Mucosa of gallbladder (tissue), 1 donor: Measurements from ENCODE around the gene SNCB. TPM values are rescaled to one million over a fixed set of nuclear protein-coding genes. Genes with fewer than 3 reads are reported as not detected.

Experiments used
- DNase-seq: peaks from one replicate; pipeline ENCODE4 v3.0.0-alpha.2; 2020; ENCODE audit warnings: low spot score
- total RNA-seq: library from RNA; stranded (reverse); gene quantifications from one replicate; pipeline ENCODE4 v1.2.1, GENCODE V29; 2021
- donor health status: DM: no; HTN: no; CAD: no.

The SNCB gene
- total RNA-seq, result 0.14 TPM

DNA sequence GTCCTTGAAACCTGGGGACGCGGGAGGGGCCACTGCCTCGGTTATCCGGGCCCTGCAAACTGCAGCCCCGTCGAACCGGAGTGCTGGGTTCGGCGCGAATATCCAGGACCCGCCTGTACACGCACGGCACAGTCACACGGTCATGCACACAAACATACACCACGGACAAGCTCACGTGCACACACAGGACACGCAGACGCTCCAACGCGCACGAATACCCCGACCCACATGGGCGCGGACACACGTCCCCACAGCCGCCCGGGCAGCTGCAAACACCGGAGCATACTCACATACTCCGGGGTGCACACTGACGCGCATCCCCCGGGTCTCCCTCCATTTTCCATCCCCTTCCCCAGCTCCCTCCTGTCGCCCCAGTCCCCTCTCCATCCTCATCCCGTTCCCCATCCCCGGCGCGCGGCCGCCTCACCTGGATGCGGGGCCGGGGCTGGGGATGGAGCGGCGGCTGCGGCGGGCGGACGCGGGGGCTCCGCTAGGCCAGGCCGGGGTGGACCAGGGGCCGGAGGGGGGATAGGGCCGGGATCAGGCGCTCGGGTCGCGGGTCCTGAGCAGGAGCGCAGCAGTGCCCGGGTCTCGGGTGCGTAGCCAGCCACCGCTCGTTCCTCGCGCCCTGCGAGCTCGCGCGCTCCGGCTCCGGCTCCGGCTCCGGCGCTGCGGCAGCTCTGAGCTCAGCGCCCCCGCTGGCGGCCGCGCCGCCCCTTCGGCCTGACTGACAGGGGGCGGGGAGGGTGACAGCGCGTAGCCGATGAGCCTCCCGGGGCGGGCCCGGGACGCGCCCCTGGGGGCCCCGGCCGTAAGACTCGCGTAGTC is at the start of gene SNCB, which contains the start of gene EIF4E1B:
Gene SNCB, minus strand, starts transcription at position 682 of the 828 bp plus-strand sequence. CDS start 880 bp downstream, outside the sequence.
Gene EIF4E1B, plus strand, starts transcription at position 823 of the 828 bp plus-strand sequence. CDS start 12,113 bp downstream, outside the sequence.
- no peak for DNase-seq

GRCh38 chr5:176679365-176680225 is 49.3 kb upstream of the SNCB start:
- DNase-seq, result no peak

DNA sequence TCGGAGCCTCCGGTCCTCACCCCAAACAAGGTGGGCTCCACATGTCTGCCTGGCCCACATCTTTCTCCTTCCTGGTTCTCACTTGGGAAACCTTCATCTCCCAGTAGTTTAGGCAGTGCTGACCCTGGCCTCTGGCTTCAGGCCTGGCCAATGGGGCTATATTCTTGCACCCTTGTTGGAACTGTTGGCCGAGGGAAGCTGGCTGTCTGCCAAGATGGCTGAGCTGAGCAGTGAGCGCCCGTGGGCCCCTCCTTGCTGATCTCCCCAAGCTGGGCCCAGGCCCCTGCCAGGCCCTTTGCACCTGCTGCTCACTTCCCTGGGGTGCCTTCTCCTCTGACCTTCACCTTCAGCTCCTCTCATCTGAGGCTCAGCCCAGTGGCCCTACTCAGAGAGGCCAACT is 48.2 kb upstream of the SNCB start:
- no peak for DNase-seq

- DNase-seq, result no peak
These were observed 47.0 kb upstream of the SNCB start for GRCh38 chr5:176677209-176677939.

DNA sequence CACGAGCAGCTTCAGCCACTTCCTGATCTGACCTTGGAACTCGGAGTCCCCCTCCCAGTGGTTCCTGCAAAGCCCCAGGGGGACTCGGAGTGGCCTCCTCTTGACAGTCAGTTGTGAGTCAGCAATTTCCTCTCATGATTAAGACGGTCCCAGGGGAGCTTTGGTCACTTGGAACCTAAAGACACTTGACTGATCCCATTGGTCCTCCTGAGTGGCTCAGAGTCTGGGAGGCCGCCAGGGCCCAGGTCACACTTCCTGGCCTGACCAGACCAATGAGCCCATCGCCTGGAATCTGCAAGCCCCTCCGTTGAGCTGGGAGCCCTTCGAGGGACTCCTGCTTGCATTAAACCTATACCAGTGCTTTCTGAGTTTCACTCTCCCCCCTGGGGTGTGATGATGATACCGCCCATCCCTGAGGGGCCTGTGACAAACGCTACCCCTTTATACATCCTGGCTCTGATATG is 46.1 kb upstream of the SNCB start:
- no peak for DNase-seq

GRCh38 chr5:176675676-176676360 is 45.5 kb upstream of the SNCB start:
- no peak for DNase-seq

DNA sequence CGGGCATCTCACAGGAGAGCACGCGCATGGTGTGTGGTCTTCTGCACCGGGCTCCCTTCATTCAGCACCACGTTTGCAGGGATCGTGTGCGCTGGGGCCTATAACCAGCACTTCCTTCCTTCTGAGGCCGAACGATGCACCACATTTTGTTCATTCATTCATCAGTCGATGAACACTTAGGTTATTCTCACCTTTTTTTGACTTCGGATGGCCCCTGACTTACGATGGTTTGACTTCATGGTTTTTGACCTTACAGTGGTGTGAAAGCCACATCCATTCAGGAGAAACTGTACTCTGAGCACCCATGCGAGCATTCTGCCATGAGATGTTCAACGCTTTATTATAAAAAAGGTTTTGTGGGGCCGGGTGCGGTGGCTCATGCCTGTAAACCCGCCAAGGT is 44.5 kb upstream of the SNCB start:
- DNase-seq, result no peak

- DNase-seq, result no peak
These were observed 43.6 kb upstream of the SNCB start for GRCh38 chr5:176673651-176674583.

- no peak for DNase-seq
These were observed 41.8 kb upstream of the SNCB start for GRCh38 chr5:176671890-176672747.

DNA sequence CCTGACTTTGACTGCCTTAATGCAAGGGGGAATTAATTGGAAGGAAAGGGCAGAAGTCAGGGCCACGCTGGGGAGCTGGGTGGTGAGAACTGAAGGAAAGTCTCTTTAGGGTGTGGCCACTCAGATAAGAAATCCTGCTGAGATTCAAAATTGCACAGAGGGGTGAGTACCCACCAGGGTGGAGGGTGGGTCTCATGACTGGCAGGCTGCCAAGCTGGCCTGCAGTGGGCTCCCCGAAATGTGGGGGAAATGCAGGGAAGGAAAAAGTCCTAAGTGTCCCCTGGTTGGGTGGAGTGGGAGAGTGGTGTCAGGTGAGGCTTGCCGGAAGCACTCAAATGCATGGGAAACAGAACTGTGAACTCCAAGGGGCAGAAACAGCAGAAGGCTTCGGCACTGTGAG is 41.1 kb upstream of the SNCB start:
- DNase-seq, result no peak

DNA sequence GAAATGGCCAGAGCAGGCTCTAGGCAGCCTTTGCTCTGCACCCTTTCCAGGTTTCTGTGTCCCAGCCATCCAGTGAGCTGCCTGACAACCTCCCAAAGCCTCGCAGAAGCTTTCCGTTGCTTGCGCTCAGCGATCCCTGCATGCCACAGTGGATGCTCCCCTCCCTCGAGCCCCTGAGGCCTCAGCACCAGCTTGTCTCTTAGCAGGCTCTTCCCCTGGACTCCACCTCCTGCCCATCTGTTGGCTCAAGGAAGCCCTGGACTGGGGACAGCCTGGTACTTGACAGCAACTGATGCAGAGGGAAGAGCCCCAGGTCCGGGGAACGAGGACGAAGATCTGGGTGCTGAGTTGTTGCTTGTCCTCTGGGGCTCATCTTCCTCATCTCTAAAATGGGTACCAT is 40.1 kb upstream of the SNCB start:
- no peak for DNase-seq

GRCh38 chr5:176667637-176668036 is 37.3 kb upstream of the SNCB start:
- no peak for DNase-seq

DNA sequence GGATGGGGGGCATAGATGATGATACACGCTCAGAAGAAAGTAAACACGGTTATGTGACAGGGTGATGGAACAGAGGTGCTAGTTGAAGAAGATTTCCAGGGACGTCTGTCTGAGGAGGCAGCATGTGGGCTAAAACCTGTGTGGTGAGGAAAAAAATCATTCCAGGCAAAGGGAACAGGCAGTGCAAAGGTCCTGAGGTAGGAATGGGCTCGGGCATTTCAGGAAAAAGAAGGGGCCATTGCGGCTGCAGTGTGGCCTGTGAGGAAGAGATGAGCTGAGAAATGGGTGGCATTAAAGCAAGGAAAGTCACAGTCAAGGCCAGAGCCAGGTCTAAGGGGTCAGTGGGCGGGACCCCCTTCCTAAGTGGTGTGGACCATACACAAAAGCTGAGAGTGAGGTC is 35.2 kb upstream of the SNCB start:
- no peak for DNase-seq

- DNase-seq, result no peak
These were observed 34.6 kb upstream of the SNCB start for GRCh38 chr5:176664886-176665285.

- DNase-seq, result no peak
These were observed 34.1 kb upstream of the SNCB start for GRCh38 chr5:176664479-176664878.

DNA sequence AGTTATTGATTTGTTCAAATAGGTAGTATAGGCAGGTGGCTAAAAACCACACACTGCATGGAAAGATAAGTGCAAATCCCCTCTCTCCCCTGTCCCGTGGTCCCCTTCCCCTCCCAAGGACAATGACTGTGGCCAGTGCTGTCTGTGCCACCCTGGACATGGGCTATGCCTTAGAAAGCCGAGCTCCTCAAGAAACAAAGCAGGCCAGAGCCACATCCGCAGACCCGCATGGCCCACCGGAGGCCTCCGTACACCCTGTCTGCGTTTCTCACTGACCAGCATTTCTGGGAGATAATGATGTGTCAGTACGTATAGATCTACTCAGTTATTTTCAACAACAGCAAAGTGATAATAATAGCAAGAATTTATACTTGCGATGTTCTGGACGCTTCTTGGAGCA is 33.2 kb upstream of the SNCB start:
- no peak for DNase-seq

DNA sequence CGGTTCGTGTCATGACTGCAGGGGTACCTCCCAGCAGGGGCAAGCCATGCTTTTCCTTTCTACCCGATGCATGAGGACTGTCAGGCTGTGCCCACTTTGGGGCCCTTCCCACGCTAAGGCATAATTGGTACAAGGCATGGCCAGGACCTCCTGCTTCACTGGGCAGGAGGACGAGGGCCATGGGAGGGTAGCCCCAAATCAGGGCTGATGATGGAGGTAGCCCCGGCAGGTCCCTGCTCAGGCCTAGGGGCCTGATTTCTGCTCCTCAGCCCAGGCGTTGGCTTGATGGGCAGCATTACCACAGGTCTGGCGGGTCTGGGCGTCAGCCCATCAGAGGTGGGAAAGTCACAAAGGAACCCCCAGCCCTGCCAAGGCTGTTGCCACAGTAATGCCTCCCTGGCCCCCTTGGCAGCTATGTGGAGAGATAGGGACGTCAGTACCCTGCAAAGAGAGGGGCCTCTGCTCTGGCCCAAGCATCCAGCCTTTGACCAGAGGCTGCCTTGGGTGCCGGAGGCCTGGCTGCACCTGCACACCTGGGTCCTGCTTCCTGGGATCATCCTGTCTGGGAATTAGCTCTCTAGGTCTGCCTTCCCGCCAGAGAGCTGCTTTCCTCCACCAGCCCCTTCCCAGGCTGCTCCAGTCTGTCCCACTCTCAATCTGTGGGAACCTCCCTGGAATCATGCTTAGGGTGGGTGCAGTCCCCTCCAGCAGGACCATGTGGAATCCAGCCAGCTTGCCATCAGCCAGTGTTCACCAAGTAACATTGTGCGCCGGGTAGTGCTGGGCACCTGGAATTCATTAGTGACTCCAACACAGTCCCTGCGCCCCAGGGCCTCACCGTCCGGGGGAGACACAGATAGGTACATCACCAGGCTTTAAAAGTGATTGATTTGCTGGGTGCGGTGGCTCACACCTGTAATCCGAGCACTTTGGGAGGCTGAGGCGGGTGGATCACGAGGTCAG is 32.3 kb upstream of the SNCB start:
- DNase-seq, result no peak

DNA sequence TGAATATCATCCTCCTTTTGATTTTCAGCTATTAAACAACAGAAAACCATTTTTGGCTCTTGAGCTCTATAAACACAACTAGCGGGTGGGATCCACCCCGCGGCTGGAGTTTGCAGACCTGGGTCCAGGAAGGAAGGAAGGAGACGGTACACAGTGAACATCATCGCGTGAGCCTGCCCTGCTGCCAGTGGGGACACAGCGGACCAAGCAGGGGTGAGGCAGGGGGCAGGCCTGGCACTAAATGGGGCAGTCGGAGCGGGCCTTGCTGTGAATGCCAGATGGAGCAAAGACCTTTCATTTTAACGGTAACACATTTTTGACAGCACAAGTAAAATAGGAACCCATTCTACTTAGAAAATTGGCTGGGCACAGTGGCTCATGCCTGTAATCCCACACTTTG is 31.3 kb upstream of the SNCB start:
- DNase-seq, result no peak
